ENCODE data around the gene NPAT.
A peak's percentile ranks its signal among the peaks of the same experiment; 100 is the strongest.

Gene NPAT

GRCh38 chr11:108228251-108228650 is 5.8 kb upstream of the NPAT start:
- no peak for DNase-seq (ENCODE audit: low spot score)
- TF ChIP-seq CTCF (IDR thresholded peaks at IDR 0.05; ENCODE audit: borderline replicate concordance, control extremely low read depth, extremely low read depth, insufficient read depth, missing control alignments), result no peak
- in situ Hi-C loops (cut with MboI; ENCODE audit: low sequenced_read_pairs, unreplicated experiment), result loop anchor here (25.0 kb wide), 1 partner anchor 409 kb away; no protein-coding TSS in a partner anchor

DNA sequence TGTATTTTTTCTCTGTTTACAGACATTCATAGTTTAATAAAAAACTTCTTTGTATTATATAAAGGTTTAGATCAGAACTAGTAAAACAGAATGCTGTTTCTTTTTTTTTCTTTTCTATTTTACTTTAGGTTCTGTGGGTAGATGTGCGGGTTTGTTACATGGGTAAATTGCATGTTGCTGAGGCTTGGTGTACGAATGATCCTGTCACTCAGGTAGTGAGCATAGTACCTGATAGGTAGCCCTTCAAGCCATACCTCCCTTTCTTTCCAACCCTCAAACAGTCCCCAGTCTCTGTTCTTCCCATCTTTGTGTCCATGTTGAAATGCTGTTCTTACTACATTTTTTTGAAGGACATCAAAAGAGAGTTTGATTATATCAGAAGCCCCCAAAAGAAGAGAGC is 3.6 kb upstream of the NPAT start:
- no peak for TF ChIP-seq CTCF (IDR thresholded peaks at IDR 0.05; ENCODE audit: borderline replicate concordance, control extremely low read depth, extremely low read depth, insufficient read depth, missing control alignments)
- no peak for DNase-seq (ENCODE audit: low spot score)
- in situ Hi-C loops (cut with MboI; ENCODE audit: low sequenced_read_pairs, unreplicated experiment), result loop anchor here (25.0 kb wide), 1 partner anchor 411 kb away; no protein-coding TSS in a partner anchor

- in situ Hi-C loops (cut with MboI; ENCODE audit: low sequenced_read_pairs, unreplicated experiment), result loop anchor here (25.0 kb wide), 1 partner anchor 412 kb away; no protein-coding TSS in a partner anchor
- TF ChIP-seq CTCF (IDR thresholded peaks at IDR 0.05; ENCODE audit: borderline replicate concordance, control extremely low read depth, extremely low read depth, insufficient read depth, missing control alignments), result no peak
- peak; percentile 45 for DNase-seq (ENCODE audit: low spot score)
These were observed 2.7 kb upstream of the NPAT start for GRCh38 chr11:108224911-108225786.

DNA sequence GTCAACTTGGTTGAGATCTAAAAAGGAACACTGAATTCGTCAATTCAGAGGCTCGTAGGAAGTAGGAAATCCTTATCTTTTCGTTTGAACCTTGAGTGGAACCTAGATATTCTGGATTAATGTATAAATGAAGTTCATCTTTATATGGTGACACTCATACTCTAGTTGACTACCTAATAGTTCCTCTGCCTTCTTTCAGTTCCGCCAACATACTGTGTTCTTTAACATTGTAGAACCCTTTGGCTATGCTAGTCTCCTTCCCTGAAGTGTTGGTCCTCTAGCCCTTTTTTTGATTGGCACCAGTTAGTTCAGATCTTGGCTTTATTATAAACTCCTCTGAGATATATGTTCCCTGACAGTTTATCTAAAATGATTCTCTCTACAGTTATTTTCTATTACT is 1.9 kb upstream of the NPAT start:
- no peak for DNase-seq (ENCODE audit: low spot score)
- no peak for TF ChIP-seq CTCF (IDR thresholded peaks at IDR 0.05; ENCODE audit: borderline replicate concordance, control extremely low read depth, extremely low read depth, insufficient read depth, missing control alignments)
- in situ Hi-C loops (cut with MboI; ENCODE audit: low sequenced_read_pairs, unreplicated experiment), result no loop called here

DNA sequence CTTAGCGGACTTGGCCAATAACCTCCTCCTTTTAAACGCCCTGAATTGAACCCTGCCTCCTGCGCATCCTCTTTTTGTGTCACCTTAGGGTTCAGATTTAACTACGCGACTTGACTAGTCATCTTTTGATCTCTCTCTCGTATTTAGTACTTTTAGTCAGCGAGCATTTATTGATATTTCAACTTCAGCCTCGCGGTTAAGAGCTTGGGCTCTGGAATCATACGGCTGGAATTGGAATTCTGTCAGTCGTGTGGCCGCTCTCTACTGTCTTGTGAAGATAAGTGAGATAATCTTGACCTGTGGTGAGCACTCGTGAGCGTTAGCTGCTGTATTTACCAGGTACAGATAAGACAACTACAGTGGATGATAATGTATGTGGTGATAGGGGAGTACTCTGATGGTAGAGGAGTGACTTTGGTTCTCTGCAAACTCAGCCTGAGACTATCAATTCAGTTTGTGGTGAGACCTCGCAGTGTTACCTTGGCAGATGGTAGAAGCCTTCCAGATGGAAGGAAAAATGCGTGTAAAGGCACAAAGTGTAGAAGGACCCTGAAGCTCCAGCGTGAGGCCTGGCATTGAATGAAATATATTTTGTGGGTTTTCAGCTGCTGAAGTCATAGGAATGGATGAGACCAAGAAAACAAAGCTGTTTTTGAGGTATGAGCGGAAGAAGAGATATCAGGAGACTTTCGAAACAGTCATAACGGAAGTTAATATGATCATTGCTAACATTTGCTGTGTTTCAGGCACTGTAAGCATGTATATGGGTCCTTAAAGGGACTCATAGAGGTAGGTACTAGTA is 1.1 kb upstream of the NPAT start:
- in situ Hi-C loops (cut with MboI; ENCODE audit: low sequenced_read_pairs, unreplicated experiment), result no loop called here
- no peak for TF ChIP-seq CTCF (IDR thresholded peaks at IDR 0.05; ENCODE audit: borderline replicate concordance, control extremely low read depth, extremely low read depth, insufficient read depth, missing control alignments)
- DNase-seq (ENCODE audit: low spot score), result peak; percentile 45

- no peak for TF ChIP-seq CTCF (IDR thresholded peaks at IDR 0.05; ENCODE audit: borderline replicate concordance, control extremely low read depth, extremely low read depth, insufficient read depth, missing control alignments)
- DNase-seq (ENCODE audit: low spot score), result no peak
- in situ Hi-C loops (cut with MboI; ENCODE audit: low sequenced_read_pairs, unreplicated experiment), result no loop called here
These were observed 396 bp downstream of the NPAT start for GRCh38 chr11:108221911-108222573.

Measured in GM13976 (cell line).